Loucy (cell line): ENCODE data around the gene TSTD2.

Experiments used
- CTCF ChIP-seq: fragments of 200-600 bp; sonication (generic); conservative IDR thresholded peaks from 2 replicates; pipeline ENCODE4 v1.5.1; 2014; ENCODE audit warnings: mild to moderate bottlenecking, antibody characterized with exemption, low read length
- EZH2phosphoT487 ChIP-seq: fragments of 200-600 bp; IDR thresholded peaks from 2 replicates; pipeline ENCODE4 v1.6.1; 2018; ENCODE audit warnings: antibody characterized with exemption, mild to moderate bottlenecking, moderate library complexity, borderline replicate concordance

GRCh38 chr9:97556036-97556720 is 77.0 kb downstream of the TSTD2 start:
- TF ChIP-seq CTCF (no peak), EZH2phosphoT487 (no peak)
